GM23338 (cell line): Measurements from ENCODE around the gene PKIB. TPM values are rescaled to one million over a fixed set of nuclear protein-coding genes. Genes with fewer than 3 reads are reported as not detected.
"Not testable (repeated sequence)": the region's sequence is repeated elsewhere in the genome, so short reads cannot be mapped to it uniquely, and the experiment has no call there.

Source experiments
- ATAC-seq: fragments of 200-7000 bp; cut with Tn5 transposase; 3 replicates; pipeline ENCODE4 v1.9.1; 2020
- DNase-seq: peaks from one replicate; pipeline ENCODE4 v3.0.0-alpha.2; 2015; ENCODE audit warnings: low spot score
- H2AFZ ChIP-seq: fragments of 200-600 bp; sonication (generic); 2 replicates; pipeline ENCODE4 v1.8.0; 2016; ENCODE audit warnings: antibody characterized with exemption, mild to moderate bottlenecking, moderate library complexity
- H3F3A ChIP-seq: fragments of 200-600 bp; sonication (generic); replicated peaks from 2 replicates; pipeline ENCODE4 v1.8.0; 2017; ENCODE audit warnings: antibody characterized with exemption, mixed run types, low read depth
- H3K27ac ChIP-seq: fragments of 200-600 bp; sonication (generic); 2 replicates; pipeline ENCODE4 v1.6.1; 2016; ENCODE audit warnings: low read depth
- H3K27me3 ChIP-seq: fragments of 200-600 bp; sonication (generic); 2 replicates; pipeline ENCODE4 v1.8.0; 2016; ENCODE audit warnings: mild to moderate bottlenecking, mixed run types, moderate library complexity; ENCODE audit not compliant: insufficient read depth
- H3K36me3 ChIP-seq: fragments of 200-600 bp; sonication (generic); 2 replicates; pipeline ENCODE4 v1.8.0; 2016; ENCODE audit warnings: mild to moderate bottlenecking; ENCODE audit not compliant: insufficient read depth
- H3K4me1 ChIP-seq: fragments of 200-600 bp; sonication (generic); 2 replicates; pipeline ENCODE4 v1.8.0; 2016; ENCODE audit warnings: mild to moderate bottlenecking, moderate library complexity; ENCODE audit not compliant: insufficient read depth
- H3K4me2 ChIP-seq: fragments of 200-600 bp; sonication (generic); 2 replicates; pipeline ENCODE4 v1.7.1; 2017; ENCODE audit warnings: mixed run types
- H3K4me3 ChIP-seq: fragments of 200-600 bp; sonication (generic); 2 replicates; pipeline ENCODE4 v1.6.1; 2016; ENCODE audit warnings: mixed run types
- H3K79me2 ChIP-seq: fragments of 200-600 bp; sonication (generic); replicated peaks from 2 replicates; pipeline ENCODE4 v1.8.0; 2017; ENCODE audit warnings: mild to moderate bottlenecking; ENCODE audit not compliant: insufficient read depth
- H3K9me2 ChIP-seq: fragments of 200-600 bp; sonication (generic); 2 replicates; pipeline ENCODE4 v1.8.0; 2017; ENCODE audit not compliant: insufficient read depth
- H4K20me1 ChIP-seq: fragments of 200-600 bp; sonication (generic); replicated peaks from 2 replicates; pipeline ENCODE4 v1.8.0; 2017; ENCODE audit warnings: mild to moderate bottlenecking; ENCODE audit not compliant: insufficient read depth
- H3K27ac Mint-ChIP-seq: 2 replicates; pipeline ENCODE4 v1.8.0; 2020; ENCODE audit warnings: inconsistent platforms, mild to moderate bottlenecking, moderate library complexity, mixed read lengths
- H3K27me3 Mint-ChIP-seq: 3 replicates; pipeline ENCODE4 v1.8.0; 2022; ENCODE audit warnings: low read depth, mild to moderate bottlenecking, moderate library complexity, mixed read lengths, inconsistent platforms; ENCODE audit not compliant: insufficient read depth, poor library complexity
- H3K36me3 Mint-ChIP-seq: 3 replicates; pipeline ENCODE4 v1.8.0; 2021; ENCODE audit warnings: low read depth, mild to moderate bottlenecking, inconsistent platforms, moderate library complexity, mixed read lengths
- H3K4me1 Mint-ChIP-seq: 3 replicates; pipeline ENCODE4 v1.8.0; 2020; ENCODE audit warnings: mild to moderate bottlenecking, inconsistent platforms, mixed read lengths
- H3K4me3 Mint-ChIP-seq: 3 replicates; pipeline ENCODE4 v1.8.0; 2021; ENCODE audit warnings: moderate library complexity, mild to moderate bottlenecking, inconsistent platforms, mixed read lengths
- H3K9me3 Mint-ChIP-seq: 3 replicates; pipeline ENCODE4 v1.8.0; 2020; ENCODE audit warnings: moderate library complexity, mild to moderate bottlenecking, inconsistent platforms, mixed read lengths
- CREB1 ChIP-seq: fragments of 250-450 bp; sonication (Bioruptor Pico); IDR thresholded peaks from 2 replicates; pipeline ENCODE4 v1.5.0; 2020; ENCODE audit warnings: low read depth, mild to moderate bottlenecking, moderate library complexity
- EZH2 ChIP-seq: fragments of 200-600 bp; sonication (generic); IDR thresholded peaks from one replicate; pipeline ENCODE4 v1.8.0; 2017; ENCODE audit warnings: antibody characterized with exemption, mild to moderate bottlenecking, low read depth; ENCODE audit not compliant: unreplicated experiment
- EZH2phosphoT487 ChIP-seq: fragments of 200-600 bp; sonication (generic); IDR thresholded peaks from one replicate; pipeline ENCODE4 v1.8.1; 2018; ENCODE audit warnings: antibody characterized with exemption; ENCODE audit not compliant: unreplicated experiment
- POLR2AphosphoS5 ChIP-seq: IDR thresholded peaks from 2 replicates; pipeline ENCODE4 v1.6.1; 2016; ENCODE audit warnings: antibody characterized with exemption, low read depth
- REST ChIP-seq: IDR thresholded peaks from one replicate; pipeline ENCODE4 v1.6.1; 2018; ENCODE audit warnings: antibody characterized with exemption; ENCODE audit not compliant: unreplicated experiment
- STAT1 ChIP-seq: IDR thresholded peaks from one replicate; pipeline ENCODE4 v1.6.1; 2016; ENCODE audit warnings: antibody characterized with exemption; ENCODE audit not compliant: unreplicated experiment
- ZNF114 ChIP-seq: fragments of 250-450 bp; sonication (Bioruptor Pico); IDR thresholded peaks from 2 replicates; pipeline ENCODE4 v1.5.0; 2020; ENCODE audit warnings: mild to moderate bottlenecking, moderate library complexity
- ZNF331 ChIP-seq: fragments of 250-450 bp; sonication (Bioruptor Pico); IDR thresholded peaks from 2 replicates; pipeline ENCODE4 v1.5.0; 2020; ENCODE audit warnings: low read depth, mild to moderate bottlenecking, moderate library complexity
- ZNF462 ChIP-seq: fragments of 250-450 bp; sonication (Bioruptor Pico); IDR thresholded peaks from 2 replicates; pipeline ENCODE4 v1.5.0; 2020; ENCODE audit warnings: mild to moderate bottlenecking, moderate library complexity
- polyA plus RNA-seq: library from polyadenylated mRNA; unstranded; fragments of >200 nt; fragmentation: Nextera tagmentation; extraction: Ambion mirVana; gene quantifications from 2 replicates; pipeline ENCODE4 v1.2.1, GENCODE V29; 2016
- total RNA-seq: library from RNA; depleted of rRNA; stranded (reverse); fragments of >200 nt; shearing (Covaris generic); gene quantifications from 2 replicates; pipeline ENCODE4 v1.2.3, GENCODE V29; 2014

Gene PKIB
- total and polyA plus RNA-seq, 2 experiments from 2014 or later, result 125 to 170 TPM

- TF ChIP-seq EZH2phosphoT487 (no peak), EZH2 (no peak)
These were observed 136.5 kb downstream of the PKIB start (continued) for GRCh38 chr6:122746688-122747087.

- H3K4me1 ChIP-seq, result peaks cover 9% of the 10 kb centered on the region
- Mint-ChIP-seq H3K27me3 (peaks cover 5% of the 10 kb centered on the region), H3K9me3 (peaks cover 17% of the 10 kb centered on the region), H3K27ac (no peak overlapping the region), H3K4me1 (peaks cover 9% of the 10 kb centered on the region), H3K36me3 (peaks cover 10% of the 10 kb centered on the region), H3K4me3 (no peak overlapping the region)
- H3K4me3 ChIP-seq, result no peak overlapping the region
- H3F3A ChIP-seq, result no peaks in the 10 kb centered on the region
- H3K4me2 ChIP-seq, result no peak overlapping the region
- no peak overlapping the region for H3K27ac ChIP-seq
- no peaks in the 10 kb centered on the region for H4K20me1 ChIP-seq
- no peak for TF ChIP-seq ZNF331 (CRISPR knock-in tag)
- no peak for TF ChIP-seq EZH2
- no peak for TF ChIP-seq STAT1
- TF ChIP-seq ZNF114 (CRISPR knock-in tag), result no peak
- no peak for TF ChIP-seq ZNF462 (CRISPR knock-in tag)
- no peak for TF ChIP-seq EZH2phosphoT487
- no peak for TF ChIP-seq CREB1 (CRISPR knock-in tag)
- no peak for TF ChIP-seq REST
- no peak for TF ChIP-seq POLR2AphosphoS5
- H3K79me2 ChIP-seq, result no peaks in the 10 kb centered on the region
- no peak overlapping the region for H2AFZ ChIP-seq
- H3K9me2 ChIP-seq, result no peaks in the 10 kb centered on the region
- no peak for DNase-seq
- peaks cover 12% of the 10 kb centered on the region for H3K27me3 ChIP-seq
- no peaks in the 10 kb centered on the region for H3K36me3 ChIP-seq
- no peak for ATAC-seq
These were observed 137.4 kb downstream of the PKIB start for GRCh38 chr6:122747573-122747972.

GRCh38 chr6:122748945-122749344, 138.7 kb downstream of the PKIB start:
- peaks cover 17% of the 10 kb centered on the region for H3K9me3 Mint-ChIP-seq
- H3K9me2 ChIP-seq, H3K27ac Mint-ChIP-seq, H3K4me3 Mint-ChIP-seq, H3K4me3 ChIP-seq, H3K4me2 ChIP-seq, DNase-seq, H3K79me2 ChIP-seq, H3F3A ChIP-seq, H3K36me3 ChIP-seq, ATAC-seq, H3K27ac ChIP-seq, H2AFZ ChIP-seq, H4K20me1 ChIP-seq: not testable (repeated sequence)
- H3K27me3 Mint-ChIP-seq, result peaks cover 11% of the 10 kb centered on the region
- H3K4me1 Mint-ChIP-seq, result peaks cover 19% of the 10 kb centered on the region
- peaks cover 10% of the 10 kb centered on the region for H3K36me3 Mint-ChIP-seq
- Histone ChIP-seq H3K27me3 (peaks cover 26% of the 10 kb centered on the region), H3K4me1 (peaks cover 21% of the 10 kb centered on the region)
